GM11168 (cell line): ENCODE results near the gene BUD31.
"Not testable (repeated sequence)": the region's sequence is repeated elsewhere in the genome, so short reads cannot be mapped to it uniquely, and the experiment has no call there.

ENCODE experiments used
- in situ Hi-C: fragments of 300-500 bp; cut with MboI; formaldehyde crosslinking; loops from one replicate; pipeline ENCODE4 v1.12.0; 2022; ENCODE audit warnings: low sequenced_read_pairs; ENCODE audit not compliant: unreplicated experiment

The BUD31 gene

DNA sequence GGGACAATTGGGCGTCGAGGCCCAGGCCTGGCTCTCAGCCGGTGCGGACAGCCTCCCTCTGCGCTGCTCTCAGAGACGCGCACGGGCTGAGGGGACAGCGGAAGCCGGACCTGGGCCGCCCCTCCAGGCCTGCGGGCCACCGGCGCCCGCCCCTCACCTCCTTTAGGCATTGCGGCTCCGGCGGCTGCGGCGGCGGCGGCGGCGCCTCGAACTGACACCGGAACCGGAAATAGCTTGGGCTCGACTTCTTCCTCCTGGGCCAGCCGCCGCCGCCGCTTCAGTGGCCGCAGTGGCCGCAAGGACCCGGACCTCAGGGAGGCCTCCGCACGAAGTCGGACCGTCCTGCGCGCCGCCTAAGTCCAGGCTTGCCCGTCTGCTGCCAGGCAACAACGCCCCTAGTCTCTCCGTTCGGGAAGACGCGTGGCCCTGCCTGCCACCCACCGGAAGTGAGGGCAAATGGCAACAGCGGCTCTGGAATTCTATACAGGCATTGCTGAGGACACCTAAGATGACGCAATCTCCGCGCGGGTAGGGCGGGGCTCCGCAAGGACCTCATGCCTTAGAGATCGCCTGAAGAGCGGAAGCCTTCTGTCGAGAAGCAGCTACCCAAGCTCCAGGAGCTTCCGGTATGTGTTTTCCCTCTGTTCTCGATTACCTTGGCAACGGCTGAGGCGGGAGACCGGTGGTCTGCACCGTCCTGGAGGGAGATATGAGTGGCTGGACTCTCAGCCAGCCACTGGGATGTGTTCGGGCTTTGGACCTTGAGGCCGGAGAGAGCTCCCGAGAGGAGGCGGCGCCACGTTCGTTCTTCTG lies at the start of gene BUD31, which contains the start of gene PDAP1:
TSS of gene BUD31 (plus strand) at position 591 of the 813 bp plus-strand sequence. CDS start 2,124 bp downstream, outside the sequence.
TSS of gene PDAP1 (minus strand) at position 219 of the 813 bp plus-strand sequence. CDS start at position 170, 49 bp downstream.
- in situ Hi-C loops: no loop called here

DNA sequence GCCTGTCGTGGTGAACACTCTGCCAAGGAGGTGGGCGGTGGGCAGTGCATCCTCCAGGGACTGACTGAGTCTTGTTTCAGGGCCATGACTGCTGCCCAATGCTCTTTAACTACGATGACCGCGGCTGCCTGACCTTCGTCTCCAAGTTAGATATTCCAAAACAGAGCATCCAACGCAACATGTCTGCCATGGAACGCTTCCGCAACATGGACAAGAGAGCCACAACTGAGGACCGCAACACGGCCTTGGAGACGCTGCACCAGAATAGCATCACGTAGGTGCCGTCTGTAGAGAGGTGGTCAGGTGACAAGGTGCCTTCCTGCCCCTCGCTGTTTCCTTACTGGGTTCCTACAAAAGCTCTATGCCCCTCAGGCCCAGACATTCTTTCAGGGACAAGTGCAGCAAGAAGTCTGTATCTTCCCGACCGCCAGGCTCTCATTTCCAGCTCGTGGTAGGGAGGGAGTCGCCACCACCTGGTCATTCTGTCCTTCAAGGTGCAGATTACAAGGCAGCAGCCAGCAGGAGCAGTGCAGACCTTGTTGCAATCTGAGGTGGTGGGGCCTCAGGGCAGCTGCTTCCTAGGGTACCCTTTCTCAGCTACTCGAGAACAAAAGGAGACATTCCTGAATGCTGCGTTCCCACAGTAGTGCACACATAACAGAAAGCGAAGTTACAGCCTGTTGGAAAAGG lies 49.2 kb upstream of the BUD31 start:
- in situ Hi-C loops: no loop called here

DNA sequence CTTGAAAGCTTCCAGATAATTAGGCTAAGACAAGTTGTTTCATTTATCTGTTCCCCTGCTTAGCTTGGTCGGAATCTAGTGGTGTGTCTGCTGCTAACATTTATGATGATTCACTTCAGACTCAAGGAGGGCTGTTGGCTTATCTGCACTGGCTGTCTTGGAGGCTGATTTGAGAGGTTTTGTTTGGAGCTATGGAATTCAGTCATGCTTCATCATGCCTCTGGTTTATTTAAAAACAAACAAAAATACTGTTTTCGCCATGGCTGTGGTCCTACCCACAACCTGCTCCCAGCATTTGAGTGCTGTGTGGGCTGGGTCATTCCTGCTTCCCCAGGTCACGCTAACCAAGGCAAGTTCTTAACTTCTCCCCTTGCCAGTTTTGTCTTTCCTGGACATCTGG lies 46.0 kb upstream of the BUD31 start:
- in situ Hi-C loops: no loop called here

DNA sequence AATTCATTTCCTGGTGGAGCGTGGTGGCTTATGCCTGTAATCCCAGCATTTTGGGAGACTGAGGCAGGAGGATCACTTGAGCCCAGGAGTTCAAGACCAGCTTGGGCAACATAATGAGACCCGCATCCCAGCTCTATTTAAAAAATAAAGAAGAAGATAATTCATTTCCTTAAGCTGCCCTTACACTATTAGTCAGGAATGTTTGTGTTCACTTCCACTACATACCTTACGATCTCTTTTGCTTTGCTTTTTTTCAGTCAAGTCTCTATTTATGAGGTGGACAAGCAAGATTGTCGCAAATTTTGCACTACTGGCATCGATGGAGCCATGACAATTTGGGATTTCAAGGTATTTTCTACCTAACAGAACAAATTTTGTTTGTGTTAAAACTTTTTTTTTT lies 45.5 kb upstream of the BUD31 start:
- in situ Hi-C loops: no loop called here

DNA sequence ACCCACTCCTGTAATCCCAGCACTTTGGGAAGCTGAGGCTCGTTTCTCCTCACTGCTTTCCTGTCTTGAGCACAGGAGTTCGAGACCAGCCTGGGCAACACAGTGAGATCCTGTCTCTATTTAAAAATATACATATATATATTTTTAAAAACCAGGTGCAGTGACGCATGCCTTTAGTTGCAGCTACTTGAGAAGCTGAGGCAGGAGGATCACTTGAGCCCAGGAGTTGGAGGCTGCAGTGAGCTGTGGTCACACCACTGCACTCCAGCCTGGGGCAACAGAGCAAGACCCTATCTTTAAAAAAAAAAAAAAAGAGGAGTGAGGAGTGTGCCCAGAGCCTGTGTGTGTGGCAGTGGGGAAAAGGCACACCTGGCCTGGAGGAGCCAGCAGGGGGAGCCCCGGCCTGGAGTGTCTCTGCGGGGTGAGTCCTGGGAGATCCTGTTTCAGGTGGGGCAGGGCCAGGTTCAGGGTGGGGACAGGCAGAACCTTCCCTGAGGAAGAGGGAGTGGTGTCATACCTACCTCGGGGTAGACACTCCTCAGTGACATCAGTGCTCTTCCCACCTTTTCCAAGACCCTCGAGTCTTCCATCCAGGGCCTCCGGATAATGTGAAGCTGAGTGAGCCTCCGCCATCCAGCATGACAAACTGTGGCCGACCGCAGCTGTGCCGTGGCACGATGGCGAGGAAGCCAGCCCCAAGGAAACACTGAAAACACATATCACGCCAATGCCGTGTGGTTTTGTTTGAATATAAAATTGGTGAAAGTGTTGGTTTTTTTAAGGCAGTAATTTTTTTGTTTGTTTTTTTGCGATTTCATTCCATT lies 43.2 kb upstream of the BUD31 start:
- in situ Hi-C loops: no loop called here

DNA sequence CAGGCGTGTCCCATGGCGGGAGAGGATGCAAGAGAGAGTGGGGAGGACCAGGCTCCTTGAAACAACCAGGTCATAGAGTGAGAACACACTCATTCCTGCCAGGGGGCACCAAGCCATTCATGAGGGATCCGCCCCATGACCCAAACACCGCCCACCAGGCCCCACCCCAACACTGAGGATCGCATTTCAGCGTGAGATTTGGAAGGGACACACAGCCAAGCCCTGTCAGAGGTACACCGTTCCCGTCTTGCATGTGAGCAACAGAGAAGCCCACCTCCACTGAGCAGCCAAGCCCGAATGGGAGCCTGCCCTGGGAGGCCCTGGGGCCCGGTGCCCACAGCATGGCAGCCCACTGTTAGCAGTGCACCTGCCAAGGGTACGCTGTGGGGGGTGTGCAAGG lies 42.1 kb upstream of the BUD31 start:
- in situ Hi-C loops: no loop called here

DNA sequence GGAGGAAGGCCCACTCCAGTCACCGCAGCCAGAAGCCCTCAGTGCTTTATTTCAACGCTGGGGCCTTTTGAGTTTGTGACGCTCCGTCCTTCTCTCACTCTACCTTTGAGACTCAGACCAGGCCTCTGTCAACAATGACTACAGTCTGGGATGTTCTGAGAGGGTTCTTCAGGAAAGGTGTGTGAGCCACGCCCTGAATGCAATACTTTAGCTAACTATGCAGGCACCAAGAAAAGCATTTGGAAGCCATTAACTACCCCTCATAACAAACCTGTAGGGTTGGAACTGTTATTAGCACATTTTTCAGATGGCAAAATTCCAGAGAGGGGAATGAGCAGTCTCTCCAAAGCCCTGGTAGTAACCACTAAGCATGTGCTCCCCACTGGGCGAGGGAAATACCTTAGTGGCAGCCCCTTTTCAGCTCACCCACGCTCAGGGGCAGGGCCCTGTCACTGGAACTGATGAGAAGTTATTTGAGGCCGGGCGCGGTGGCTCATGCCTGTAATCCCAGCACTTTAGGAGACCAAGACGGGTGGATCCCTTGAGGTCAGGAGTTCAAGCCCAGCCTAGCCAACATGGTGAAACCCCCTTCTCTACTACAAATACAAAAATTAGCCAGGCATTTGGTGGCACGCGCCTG lies 39.9 kb upstream of the BUD31 start:
- in situ Hi-C loops: no loop called here

DNA sequence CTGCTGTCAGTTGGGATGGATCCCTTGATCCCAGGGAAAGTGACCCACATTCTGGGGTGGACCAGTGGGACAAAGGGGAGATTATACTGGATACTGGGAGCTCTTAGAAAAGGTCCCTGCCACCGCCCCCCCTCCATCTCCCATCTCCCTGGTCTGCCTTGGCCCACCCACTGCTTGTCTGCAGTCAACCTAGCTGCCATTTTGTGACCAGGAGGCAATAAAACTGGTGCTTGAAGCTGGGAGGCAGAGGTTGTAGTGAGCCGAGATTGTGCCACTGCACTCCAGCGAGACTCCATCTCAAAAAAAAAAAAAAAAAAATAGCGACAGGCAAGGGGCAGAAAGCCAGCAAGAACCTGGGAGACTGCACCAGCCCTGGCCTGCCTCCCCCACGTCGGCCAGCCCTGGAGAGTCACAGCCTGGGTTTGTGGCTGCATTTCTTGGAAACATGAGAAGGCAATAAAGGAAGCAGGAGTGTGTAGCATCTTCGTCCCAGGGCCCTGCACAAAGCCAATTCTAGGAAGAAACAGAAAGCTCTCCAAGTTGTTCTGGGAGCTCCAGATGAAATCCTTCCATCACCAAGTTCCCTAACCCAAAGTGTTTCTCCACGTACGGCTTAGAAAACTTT lies 38.9 kb upstream of the BUD31 start:
- in situ Hi-C loops: no loop called here

DNA sequence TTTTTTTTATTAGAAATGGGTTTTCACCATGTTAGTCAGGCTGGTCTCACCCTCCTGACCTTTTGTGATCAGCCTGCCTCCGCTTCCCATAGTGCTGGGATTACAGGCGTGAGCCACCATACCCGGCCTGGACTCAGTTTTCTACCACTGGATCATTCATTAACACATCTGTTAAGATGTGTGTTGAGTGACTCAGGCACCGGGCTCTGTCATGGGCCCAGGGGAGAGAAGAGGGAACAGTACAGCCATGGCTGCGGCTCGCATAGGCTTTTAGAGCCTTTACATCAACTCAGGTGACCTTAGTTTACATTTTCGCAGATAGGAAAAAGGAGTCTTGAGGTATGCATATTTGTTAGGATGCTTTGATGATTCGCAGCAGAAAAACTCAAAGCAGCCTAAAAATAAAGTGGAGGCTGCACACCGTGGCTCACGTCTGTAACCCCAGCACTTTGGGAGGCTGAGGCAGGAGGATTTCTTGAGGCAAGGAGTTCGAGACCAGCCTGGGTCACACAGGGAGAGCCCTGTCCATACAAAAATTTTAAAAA lies 37.3 kb upstream of the BUD31 start:
- in situ Hi-C loops: no loop called here

DNA sequence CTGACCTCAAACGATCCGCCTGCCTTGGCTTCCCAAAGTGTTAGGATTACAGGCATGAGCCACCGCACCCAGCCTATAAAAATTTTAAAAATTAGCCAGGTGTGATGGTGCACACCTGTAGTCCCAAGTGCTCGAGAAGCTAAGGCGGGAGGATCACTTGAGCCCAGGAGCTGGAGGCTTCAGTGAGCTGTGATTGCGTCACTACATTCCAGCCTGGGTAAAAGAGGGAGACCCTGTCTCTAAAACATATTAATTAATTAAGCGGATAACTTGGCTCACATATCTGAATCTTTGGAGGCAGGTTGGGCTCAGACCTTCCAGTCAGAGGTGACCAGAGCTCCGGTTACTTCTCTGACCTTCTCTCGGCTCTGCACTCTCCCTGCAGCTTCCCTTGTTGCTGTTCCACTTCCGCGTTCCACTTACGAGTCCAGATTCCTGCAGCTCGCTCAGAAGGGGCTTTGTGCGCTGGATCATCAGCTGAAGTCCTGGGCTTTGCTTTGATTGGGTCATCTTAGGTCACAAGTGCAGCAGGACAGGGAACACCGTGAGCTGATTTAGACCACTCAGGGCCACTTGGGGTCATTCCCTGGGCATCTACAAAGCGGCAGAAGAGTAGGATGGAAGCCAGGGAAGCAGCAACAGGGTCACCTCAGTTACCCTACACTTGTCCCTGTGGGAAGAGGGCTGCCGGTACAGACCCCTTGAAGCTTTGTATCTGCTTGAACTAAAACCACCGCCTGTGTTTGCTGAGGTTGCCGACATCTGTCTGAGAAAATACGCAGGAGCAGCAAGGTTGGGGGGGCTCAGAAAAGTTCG lies 36.3 kb upstream of the BUD31 start:
- in situ Hi-C loops: no loop called here

DNA sequence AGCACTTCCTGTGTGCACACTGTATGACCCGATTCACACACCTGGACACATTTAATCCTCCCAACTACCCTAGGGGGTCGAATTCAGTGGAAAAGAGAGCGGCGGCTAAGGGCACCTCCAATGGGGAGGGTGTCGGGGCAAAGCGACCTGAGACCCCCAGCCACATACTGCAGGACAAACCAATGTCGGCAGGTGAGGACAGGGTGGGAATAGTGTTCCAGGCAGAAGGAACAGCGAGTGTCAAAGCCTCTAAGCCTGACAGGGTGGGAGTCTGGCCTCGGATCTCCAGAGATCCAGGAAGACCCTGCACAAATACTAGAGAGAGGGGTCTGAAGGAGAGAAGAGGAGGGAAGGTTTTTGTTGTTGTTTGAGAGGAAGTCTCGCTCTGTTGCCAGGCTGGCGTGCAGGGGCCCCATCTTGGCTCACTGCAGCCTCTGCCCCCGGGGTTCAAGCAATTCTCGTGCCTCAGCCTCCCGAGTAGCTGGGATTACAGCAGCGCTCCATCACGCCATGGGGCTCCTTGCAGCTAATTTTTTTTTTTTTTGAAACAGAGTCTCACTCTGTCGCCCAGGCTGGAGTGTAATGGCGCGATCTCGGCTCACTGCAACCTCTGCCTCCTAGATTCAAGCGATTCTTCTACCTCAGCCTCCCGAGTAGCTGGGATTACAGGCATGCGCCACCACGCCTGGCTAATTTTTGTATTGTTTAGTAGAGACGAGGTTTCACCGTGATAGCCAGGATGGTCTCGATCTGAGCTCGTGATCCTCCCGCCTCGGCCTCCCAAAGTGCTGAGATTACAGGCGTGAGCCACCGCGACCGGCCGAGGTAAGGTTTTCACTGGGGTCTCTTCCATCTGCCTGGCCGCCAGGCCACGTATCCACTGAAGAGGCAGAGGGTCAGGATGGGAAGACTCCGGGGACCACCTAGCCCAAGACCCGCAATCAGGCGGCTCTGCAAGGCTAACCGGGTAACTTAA lies 35.4 kb upstream of the BUD31 start:
- in situ Hi-C loops: no loop called here

DNA sequence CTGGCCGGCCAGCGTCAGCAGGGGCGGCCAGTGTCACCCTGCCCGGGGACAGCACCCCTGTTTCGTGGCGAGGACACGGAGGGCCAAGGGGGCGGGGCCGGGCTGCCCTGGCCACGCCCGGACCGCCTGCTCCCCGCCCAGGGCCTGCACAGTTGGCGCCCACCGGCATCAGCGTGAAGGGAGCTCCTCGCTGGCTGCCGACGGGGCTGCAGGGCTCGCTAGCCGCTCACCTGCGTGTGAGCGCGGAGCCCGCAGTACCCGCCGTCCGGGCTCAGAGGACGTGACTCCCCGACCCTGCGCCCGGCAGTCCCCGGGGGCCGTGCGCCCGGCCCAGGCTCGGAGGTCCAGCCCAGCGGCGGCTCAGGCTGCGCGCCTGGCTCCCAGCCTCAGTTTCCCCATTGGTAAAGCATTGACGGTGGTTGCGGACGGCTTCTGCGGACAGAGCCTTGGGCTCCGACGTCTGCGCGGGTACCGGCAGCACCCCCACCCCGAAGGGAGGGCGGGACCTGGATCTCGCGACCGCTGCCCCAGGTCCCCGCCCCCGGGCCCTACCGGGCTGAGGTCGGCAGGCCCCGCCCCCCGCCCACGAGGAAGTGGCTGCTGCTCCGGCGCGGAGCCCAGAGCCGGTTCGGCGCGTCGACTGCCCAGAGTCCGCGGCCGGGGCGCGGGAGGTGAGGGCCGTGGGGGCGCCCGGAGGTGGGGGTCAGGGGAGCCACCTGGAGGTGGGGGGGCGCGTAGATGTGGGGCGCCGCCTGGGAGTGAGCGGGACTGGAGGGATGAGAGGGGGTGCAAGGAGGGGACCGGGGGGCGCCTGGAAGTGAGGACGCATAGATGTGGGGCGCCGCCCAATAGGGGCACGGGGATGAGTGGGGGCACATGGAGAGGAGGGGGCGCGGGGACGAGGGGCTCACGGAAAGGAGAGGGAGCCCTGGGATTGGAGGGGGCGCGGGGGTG lies 34.4 kb upstream of the BUD31 start, which contains the start of gene ARPC1B:
TSS of gene ARPC1B (plus strand) at position 620 of the 954 bp plus-strand sequence. CDS start 10,985 bp downstream, outside the sequence.
- in situ Hi-C loops: no loop called here

DNA sequence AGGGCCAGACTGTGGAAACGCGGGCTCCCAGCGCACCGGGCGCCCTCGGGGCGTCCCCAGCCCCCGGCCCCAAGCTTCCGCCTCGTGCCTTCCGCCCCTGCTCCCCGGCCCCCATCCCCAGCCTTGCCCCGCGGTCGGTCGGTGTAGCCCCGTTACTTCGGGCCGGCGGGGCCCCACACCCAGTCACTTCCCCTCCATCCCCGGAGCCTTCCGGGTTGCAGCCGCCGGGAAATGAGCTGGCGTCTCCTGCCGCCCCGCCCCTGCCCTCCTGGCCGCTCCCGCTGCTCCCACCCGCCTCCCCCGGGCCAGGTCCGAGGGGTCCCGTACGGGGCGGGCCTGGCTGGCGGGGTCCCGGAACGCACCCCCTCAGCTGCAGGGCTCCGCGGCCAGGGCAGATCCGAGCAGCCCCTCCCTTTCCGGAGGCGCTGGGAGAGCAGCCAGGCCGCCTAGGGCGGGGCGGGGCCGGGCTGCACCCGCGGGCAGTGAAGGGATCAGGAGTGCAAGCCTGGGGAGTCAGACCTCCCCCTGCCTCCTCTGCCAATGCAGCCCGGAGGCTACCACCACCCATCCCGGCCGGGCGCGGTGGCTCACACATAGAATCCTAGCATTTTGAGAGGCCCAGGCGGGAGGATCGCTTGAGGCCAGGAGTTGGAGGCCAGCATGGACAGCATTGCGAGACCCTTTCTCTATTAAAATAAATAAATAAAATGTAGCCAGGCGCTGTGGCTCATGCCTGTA lies 33.5 kb upstream of the BUD31 start:
- in situ Hi-C loops: no loop called here

DNA sequence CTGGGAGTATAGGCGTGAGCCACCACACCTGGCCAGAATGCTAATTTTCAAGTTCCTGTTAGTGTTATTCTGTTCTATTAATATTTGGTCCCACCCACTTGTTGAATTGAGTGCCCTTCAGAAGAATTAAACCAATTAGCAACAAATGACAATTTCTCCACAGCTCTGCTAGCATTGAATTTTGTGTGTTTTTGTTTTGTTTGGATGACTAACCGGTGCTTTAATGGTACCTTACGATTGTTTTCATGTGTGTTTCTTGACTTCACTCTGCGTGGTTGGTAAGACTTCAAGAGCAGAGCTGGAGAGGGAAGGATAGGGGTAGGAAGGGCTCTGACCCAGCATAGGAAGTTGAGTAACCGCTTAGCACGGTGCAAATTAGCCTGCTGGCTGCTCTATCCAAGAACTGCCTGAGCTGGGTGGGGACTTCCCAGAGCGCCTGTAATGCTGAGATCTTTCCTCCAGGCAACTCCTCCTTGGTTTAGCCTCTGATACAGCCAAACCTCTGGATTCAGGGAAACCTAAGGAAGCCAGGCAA lies 29.7 kb upstream of the BUD31 start:
- in situ Hi-C loops: no loop called here

DNA sequence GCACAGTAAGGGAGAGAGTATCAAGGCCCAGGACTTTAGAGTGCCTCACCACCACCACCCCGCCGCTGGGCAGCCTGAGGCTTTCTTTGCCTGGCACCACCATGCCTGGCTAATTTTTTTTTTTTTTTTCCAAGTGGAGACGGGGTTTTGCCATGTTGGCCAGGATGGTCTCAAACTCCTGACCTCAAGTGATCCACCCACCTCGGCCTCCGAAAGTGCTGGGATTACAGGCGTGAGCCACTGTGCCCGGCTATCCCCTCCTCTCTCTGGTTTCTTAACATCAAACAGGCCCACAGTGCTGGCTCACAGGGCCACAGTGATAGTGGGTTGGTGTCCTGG lies 29.1 kb upstream of the BUD31 start:
- in situ Hi-C loops: not testable (repeated sequence)
